Measurements from ENCODE around the gene CASP12. TPM values are rescaled to one million over a fixed set of nuclear protein-coding genes. Genes with fewer than 3 reads are reported as not detected.

CASP12 gene
- polyA plus RNA-seq (2011; rRNA removed) (not detected in 2 replicates), polyA plus RNA-seq (2017; fragmentation: RNase III; extraction: RNeasy Plus Mini Kit Qiagen cat#74134 plus additional on column Dnase treatment) (not detected in 3 replicates), polyA minus RNA-seq (2011; rRNA and poly(A)+ RNA removed) (not detected in 2 replicates)
- not detected in 2 replicates for polyA plus RNA-seq (2012; cell fraction: cytosol; rRNA removed)
- polyA plus RNA-seq (2012; cell fraction: nucleus; rRNA removed): not detected in 2 replicates

DNA sequence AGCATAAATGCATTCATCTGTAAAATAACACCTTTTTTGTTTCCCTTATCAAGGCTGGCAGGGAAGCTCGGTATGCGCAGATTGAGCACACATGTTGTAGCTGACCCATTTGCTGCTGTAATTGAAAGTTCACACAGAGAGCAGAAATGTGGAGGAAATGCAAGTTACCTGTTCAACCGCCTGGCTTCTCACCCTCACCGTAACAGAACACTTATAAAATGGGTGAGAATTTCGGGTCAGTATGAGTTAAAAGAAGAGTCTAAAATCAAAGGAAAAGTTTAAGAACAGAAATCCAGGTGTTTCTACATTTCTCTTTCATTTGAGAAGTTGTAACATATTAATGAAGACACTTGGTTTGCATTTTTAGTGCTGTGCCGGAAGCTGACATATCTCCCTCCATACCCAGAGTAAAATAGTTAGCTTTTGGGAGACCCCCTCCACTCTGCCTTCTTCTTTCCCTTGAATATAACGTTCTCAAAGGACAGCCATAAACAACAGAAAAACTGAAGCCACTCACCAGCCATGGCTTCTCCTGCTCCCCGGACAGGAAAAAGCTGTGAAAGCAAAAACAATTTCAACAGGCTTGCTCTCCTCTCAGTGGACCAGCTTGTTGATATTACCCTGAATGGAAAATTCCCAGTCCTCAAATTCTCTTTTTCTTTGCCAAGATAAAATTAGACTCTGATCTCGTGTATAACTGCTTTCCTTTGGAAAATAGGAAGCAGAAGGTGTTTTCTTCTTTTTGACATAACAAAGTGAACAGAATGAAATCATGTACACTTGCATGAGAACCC is at the start of gene CASP12:
Gene CASP12, minus strand, starts transcription at position 570 of the 794 bp plus-strand sequence.
- POLR2A ChIA-PET: no interaction called here
- no peak for FAIRE-seq
- no peak within 1 kb of the TSS for H3K4me2 ChIP-seq
- H3K27ac ChIP-seq: no peak within 1 kb of the TSS
- WGBS (ENCODE audit: missing lambda C conversion rate): 53% methylated on average over 9 of the region's 9 CpGs
- no peaks in the 10 kb centered on the region for H3K9me3 ChIP-seq
- no peaks in the 10 kb centered on the region for H3K4me1 ChIP-seq
- TF ChIP-seq HOXB5 (CRISPR knock-in tag; IDR thresholded peaks at IDR 0.05) (no peak), MAFK (IDR thresholded peaks at IDR 0.05; ENCODE audit: partially characterized antibody) (no peak), TP53 (CRISPR knock-in tag; IDR thresholded peaks at IDR 0.05) (no peak), POLR2A (IDR thresholded peaks at IDR 0.05; ENCODE audit: low read length) (no peak), CHD4 (IDR thresholded peaks at IDR 0.05; ENCODE audit: borderline replicate concordance) (no peak), GATA3 (IDR thresholded peaks at IDR 0.05; ENCODE audit: borderline replicate concordance) (no peak), HDAC2 (IDR thresholded peaks at IDR 0.05) (no peak), EHMT2 (IDR thresholded peaks at IDR 0.05; ENCODE audit: low read depth) (no peak), ZC3H11A (IDR thresholded peaks at IDR 0.05) (no peak)
- TF ChIP-seq, protein P1, sequence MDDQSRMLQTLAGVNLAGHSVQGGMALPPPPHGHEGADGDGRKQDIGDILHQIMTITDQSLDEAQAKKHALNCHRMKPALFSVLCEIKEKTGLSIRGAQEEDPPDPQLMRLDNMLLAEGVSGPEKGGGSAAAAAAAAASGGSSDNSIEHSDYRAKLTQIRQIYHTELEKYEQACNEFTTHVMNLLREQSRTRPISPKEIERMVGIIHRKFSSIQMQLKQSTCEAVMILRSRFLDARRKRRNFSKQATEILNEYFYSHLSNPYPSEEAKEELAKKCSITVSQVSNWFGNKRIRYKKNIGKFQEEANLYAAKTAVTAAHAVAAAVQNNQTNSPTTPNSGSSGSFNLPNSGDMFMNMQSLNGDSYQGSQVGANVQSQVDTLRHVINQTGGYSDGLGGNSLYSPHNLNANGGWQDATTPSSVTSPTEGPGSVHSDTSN (IDR thresholded peaks at IDR 0.05): no peak
- TF ChIP-seq, protein P2, sequence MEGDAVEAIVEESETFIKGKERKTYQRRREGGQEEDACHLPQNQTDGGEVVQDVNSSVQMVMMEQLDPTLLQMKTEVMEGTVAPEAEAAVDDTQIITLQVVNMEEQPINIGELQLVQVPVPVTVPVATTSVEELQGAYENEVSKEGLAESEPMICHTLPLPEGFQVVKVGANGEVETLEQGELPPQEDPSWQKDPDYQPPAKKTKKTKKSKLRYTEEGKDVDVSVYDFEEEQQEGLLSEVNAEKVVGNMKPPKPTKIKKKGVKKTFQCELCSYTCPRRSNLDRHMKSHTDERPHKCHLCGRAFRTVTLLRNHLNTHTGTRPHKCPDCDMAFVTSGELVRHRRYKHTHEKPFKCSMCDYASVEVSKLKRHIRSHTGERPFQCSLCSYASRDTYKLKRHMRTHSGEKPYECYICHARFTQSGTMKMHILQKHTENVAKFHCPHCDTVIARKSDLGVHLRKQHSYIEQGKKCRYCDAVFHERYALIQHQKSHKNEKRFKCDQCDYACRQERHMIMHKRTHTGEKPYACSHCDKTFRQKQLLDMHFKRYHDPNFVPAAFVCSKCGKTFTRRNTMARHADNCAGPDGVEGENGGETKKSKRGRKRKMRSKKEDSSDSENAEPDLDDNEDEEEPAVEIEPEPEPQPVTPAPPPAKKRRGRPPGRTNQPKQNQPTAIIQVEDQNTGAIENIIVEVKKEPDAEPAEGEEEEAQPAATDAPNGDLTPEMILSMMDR (IDR thresholded peaks at IDR 0.05): no peak
- TF ChIP-seq, protein P3, sequence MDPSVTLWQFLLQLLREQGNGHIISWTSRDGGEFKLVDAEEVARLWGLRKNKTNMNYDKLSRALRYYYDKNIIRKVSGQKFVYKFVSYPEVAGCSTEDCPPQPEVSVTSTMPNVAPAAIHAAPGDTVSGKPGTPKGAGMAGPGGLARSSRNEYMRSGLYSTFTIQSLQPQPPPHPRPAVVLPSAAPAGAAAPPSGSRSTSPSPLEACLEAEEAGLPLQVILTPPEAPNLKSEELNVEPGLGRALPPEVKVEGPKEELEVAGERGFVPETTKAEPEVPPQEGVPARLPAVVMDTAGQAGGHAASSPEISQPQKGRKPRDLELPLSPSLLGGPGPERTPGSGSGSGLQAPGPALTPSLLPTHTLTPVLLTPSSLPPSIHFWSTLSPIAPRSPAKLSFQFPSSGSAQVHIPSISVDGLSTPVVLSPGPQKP (IDR thresholded peaks at IDR 0.05; ENCODE audit: low read depth, low read length): no peak
- TF ChIP-seq, protein P4, sequence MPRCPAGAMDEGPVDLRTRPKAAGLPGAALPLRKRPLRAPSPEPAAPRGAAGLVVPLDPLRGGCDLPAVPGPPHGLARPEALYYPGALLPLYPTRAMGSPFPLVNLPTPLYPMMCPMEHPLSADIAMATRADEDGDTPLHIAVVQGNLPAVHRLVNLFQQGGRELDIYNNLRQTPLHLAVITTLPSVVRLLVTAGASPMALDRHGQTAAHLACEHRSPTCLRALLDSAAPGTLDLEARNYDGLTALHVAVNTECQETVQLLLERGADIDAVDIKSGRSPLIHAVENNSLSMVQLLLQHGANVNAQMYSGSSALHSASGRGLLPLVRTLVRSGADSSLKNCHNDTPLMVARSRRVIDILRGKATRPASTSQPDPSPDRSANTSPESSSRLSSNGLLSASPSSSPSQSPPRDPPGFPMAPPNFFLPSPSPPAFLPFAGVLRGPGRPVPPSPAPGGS (IDR thresholded peaks at IDR 0.05): no peak
- CTCF ChIA-PET: no interaction called here
- ATAC-seq: no peak
- H3K4me3 ChIP-seq: no peak within 1 kb of the TSS
- no peak for DNase-seq (ENCODE audit: low read depth in 1 of 2, low spot score in 1 of 2)

DNA sequence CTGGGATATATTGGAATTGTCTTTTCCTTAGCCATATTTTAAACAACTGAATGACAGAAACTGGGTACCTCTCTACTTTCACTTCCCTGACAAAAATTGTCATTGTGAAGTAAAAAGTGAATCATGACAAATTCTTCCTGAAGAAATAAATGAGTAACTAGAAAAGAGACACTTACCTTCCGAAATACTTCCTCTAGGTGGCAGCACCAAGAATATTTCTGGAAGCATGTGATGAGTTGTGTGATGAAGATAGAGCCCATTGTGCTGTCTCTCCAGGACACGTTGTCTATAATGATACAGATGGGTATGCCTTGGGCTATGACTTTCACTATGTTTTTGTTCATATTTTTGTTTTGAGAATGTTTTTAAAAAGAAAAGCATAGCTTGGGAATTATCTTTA is 48.6 kb upstream of the CASP12 start:
- no peak overlapping the region for H3K4me3 ChIP-seq
- 3% methylated on average over 2 of the region's 2 CpGs for WGBS (ENCODE audit: missing lambda C conversion rate)
- ATAC-seq (peak in 1 of 2 experiments; percentile 75; a peak in 3 of 6 replicates), DNase-seq (ENCODE audit: low read depth in 1 of 2, low spot score in 1 of 2) (peak; percentile 2 to 45), FAIRE-seq (no peak)
- POLR2A ChIA-PET: no interaction called here
- no peaks in the 10 kb centered on the region for H3K9me3 ChIP-seq
- TF ChIP-seq ZSCAN20 (CRISPR knock-in tag; IDR thresholded peaks at IDR 0.05) (no peak), NR3C1 (IDR thresholded peaks at IDR 0.05) (no peak), SMC3 (IDR thresholded peaks at IDR 0.05) (peak; percentile 20; the same call in 1 of the 3 replicates), JUNB (IDR thresholded peaks at IDR 0.05) (no peak), BHLHE40 (IDR thresholded peaks at IDR 0.05; ENCODE audit: low read depth, low read length) (no peak), RARB (CRISPR knock-in tag; IDR thresholded peaks at IDR 0.05) (no peak), RAD21 (conservative IDR thresholded peaks at IDR 0.05 in 1 of 2, IDR thresholded peaks at IDR 0.05 in 1 of 2) (peak in 1 of 2 experiments; percentile 26; a peak in 2 of 5 replicates), FOSB (CRISPR knock-in tag; IDR thresholded peaks at IDR 0.05) (no peak)
- TF ChIP-seq, protein P2 (IDR thresholded peaks at IDR 0.05): peak; percentile 23; the same call in 2 of the 3 replicates
- no peak overlapping the region for H3K4me2 ChIP-seq
- CTCF ChIA-PET: interaction anchor here (0.8 to 1.8 kb wide), 3 partner anchors 11 to 238 kb away, joined by 3 to 7 read pairs (median 3); no protein-coding TSS in a partner anchor
- no peaks in the 10 kb centered on the region for H3K4me1 ChIP-seq
- H3K27ac ChIP-seq: no peak overlapping the region
